ENCODE data around the gene PRR12.

The PRR12 gene

GRCh38 chr19:49609499-49610092 is 18.6 kb downstream of the PRR12 start:
- peaks cover 38% of the 10 kb centered on the region for H3K36me3 ChIP-seq (ENCODE audit: low read depth)
- no peaks in the 10 kb centered on the region for H3K27me3 ChIP-seq (ENCODE audit: insufficient read depth, poor library complexity, severe bottlenecking)
- no peak overlapping the region for H3K27ac ChIP-seq (ENCODE audit: poor library complexity, severe bottlenecking)
- no peaks in the 10 kb centered on the region for H3K9me3 ChIP-seq (ENCODE audit: severe bottlenecking)
- no peak for DNase-seq (ENCODE audit: low spot score)
- TF ChIP-seq, protein P1, sequence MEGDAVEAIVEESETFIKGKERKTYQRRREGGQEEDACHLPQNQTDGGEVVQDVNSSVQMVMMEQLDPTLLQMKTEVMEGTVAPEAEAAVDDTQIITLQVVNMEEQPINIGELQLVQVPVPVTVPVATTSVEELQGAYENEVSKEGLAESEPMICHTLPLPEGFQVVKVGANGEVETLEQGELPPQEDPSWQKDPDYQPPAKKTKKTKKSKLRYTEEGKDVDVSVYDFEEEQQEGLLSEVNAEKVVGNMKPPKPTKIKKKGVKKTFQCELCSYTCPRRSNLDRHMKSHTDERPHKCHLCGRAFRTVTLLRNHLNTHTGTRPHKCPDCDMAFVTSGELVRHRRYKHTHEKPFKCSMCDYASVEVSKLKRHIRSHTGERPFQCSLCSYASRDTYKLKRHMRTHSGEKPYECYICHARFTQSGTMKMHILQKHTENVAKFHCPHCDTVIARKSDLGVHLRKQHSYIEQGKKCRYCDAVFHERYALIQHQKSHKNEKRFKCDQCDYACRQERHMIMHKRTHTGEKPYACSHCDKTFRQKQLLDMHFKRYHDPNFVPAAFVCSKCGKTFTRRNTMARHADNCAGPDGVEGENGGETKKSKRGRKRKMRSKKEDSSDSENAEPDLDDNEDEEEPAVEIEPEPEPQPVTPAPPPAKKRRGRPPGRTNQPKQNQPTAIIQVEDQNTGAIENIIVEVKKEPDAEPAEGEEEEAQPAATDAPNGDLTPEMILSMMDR (IDR thresholded peaks at IDR 0.05; ENCODE audit: poor library complexity, severe bottlenecking): no peak
- no peak for ATAC-seq (ENCODE audit: low read depth)
- H3K4me1 ChIP-seq (ENCODE audit: insufficient read depth, poor library complexity, severe bottlenecking): peaks cover 21% of the 10 kb centered on the region
- no peak overlapping the region for H3K4me3 ChIP-seq (ENCODE audit: severe bottlenecking)

DNA sequence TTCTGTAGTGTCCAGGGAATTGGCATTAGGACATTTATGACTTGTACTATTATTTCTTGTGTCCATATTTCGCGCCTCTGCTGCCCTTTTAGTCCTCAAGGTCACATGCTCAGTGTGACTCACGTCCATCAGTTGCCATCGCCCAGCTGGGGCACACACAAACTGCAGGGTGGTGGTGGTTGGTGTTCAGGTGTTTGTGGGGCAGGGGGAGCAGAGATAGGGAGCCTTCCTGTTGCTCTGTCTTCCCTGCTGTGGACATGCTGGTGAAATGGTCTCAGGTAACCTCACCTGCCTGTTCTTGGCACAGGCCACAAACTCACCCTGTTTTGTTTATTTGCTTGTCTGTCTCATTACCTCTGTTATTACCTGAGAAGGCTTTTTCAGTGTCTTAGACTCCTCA is 22.4 kb downstream of the PRR12 start:
- TF ChIP-seq, protein P1 (IDR thresholded peaks at IDR 0.05; ENCODE audit: poor library complexity, severe bottlenecking): no peak
- H3K4me3 ChIP-seq (ENCODE audit: severe bottlenecking): no peak overlapping the region
- peaks cover 21% of the 10 kb centered on the region for H3K4me1 ChIP-seq (ENCODE audit: insufficient read depth, poor library complexity, severe bottlenecking)
- peaks cover 36% of the 10 kb centered on the region for H3K36me3 ChIP-seq (ENCODE audit: low read depth)
- peak; percentile 44 for ATAC-seq (ENCODE audit: low read depth)
- no peaks in the 10 kb centered on the region for H3K9me3 ChIP-seq (ENCODE audit: severe bottlenecking)
- H3K27ac ChIP-seq (ENCODE audit: poor library complexity, severe bottlenecking): peak overlapping the region; percentile 68
- no peaks in the 10 kb centered on the region for H3K27me3 ChIP-seq (ENCODE audit: insufficient read depth, poor library complexity, severe bottlenecking)
- no peak for DNase-seq (ENCODE audit: low spot score)

GRCh38 chr19:49614096-49614833 is 23.3 kb downstream of the PRR12 start:
- Histone ChIP-seq H3K4me1 (ENCODE audit: insufficient read depth, poor library complexity, severe bottlenecking) (peaks cover 21% of the 10 kb centered on the region), H3K27ac (ENCODE audit: poor library complexity, severe bottlenecking) (peak overlapping the region; percentile 68), H3K4me3 (ENCODE audit: severe bottlenecking) (no peak overlapping the region), H3K27me3 (ENCODE audit: insufficient read depth, poor library complexity, severe bottlenecking) (no peaks in the 10 kb centered on the region), H3K36me3 (ENCODE audit: low read depth) (peaks cover 39% of the 10 kb centered on the region), H3K9me3 (ENCODE audit: severe bottlenecking) (no peaks in the 10 kb centered on the region)
- DNase-seq (ENCODE audit: low spot score) (no peak), ATAC-seq (ENCODE audit: low read depth) (peak; percentile 78)
- TF ChIP-seq, protein P1 (IDR thresholded peaks at IDR 0.05; ENCODE audit: poor library complexity, severe bottlenecking): no peak

DNA sequence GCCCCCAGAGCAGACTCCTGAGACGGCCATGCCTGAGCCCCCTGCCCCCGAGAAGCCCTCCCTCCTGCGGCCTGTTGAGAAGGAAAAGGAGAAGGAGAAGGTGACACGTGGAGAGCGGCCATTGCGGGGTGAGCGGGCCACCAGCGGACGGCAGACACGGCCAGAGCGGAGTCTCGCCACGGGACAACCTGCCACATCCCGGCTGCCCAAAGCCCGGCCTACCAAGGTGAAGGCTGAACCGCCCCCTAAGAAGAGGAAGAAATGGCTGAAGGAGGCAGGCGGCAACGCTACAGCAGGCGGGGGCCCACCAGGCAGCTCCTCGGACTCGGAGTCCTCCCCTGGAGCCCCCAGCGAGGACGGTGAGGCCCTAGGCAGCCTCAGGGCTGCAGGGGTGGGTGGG is 24.9 kb downstream of the PRR12 start:
- Histone ChIP-seq H3K4me1 (ENCODE audit: insufficient read depth, poor library complexity, severe bottlenecking) (peaks cover 21% of the 10 kb centered on the region), H3K36me3 (ENCODE audit: low read depth) (peaks cover 45% of the 10 kb centered on the region), H3K9me3 (ENCODE audit: severe bottlenecking) (no peaks in the 10 kb centered on the region), H3K4me3 (ENCODE audit: severe bottlenecking) (no peak overlapping the region), H3K27me3 (ENCODE audit: insufficient read depth, poor library complexity, severe bottlenecking) (no peaks in the 10 kb centered on the region), H3K27ac (ENCODE audit: poor library complexity, severe bottlenecking) (no peak overlapping the region)
- TF ChIP-seq, protein P1 (IDR thresholded peaks at IDR 0.05; ENCODE audit: poor library complexity, severe bottlenecking): no peak
- no peak for DNase-seq (ENCODE audit: low spot score)
- ATAC-seq (ENCODE audit: low read depth): no peak

DNA sequence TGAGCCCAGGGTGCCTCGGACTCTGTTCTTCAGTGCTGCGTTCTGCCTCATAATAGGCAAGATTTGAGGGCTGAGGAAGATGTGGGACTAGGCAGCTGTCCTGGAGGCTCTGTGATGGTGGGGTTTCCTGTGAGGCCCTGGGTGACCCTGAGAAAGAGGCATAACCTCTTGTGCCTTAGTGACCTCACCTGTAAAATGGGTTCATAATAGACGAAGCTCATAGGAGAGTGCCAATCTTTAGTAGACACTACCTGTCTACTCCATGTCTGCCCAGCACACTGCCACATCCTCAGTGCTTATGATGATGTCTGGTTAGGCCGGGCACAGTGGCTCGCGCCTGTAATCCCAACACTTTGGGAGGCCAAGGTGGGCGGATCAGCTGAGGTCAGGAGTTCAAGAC is 25.6 kb downstream of the PRR12 start:
- H3K4me1 ChIP-seq (ENCODE audit: insufficient read depth, poor library complexity, severe bottlenecking): peaks cover 21% of the 10 kb centered on the region
- no peak overlapping the region for H3K4me3 ChIP-seq (ENCODE audit: severe bottlenecking)
- peaks cover 45% of the 10 kb centered on the region for H3K36me3 ChIP-seq (ENCODE audit: low read depth)
- TF ChIP-seq, protein P1 (IDR thresholded peaks at IDR 0.05; ENCODE audit: poor library complexity, severe bottlenecking): no peak
- ATAC-seq (ENCODE audit: low read depth) (no peak), DNase-seq (ENCODE audit: low spot score) (no peak)
- no peak overlapping the region for H3K27ac ChIP-seq (ENCODE audit: poor library complexity, severe bottlenecking)
- no peaks in the 10 kb centered on the region for H3K9me3 ChIP-seq (ENCODE audit: severe bottlenecking)
- H3K27me3 ChIP-seq (ENCODE audit: insufficient read depth, poor library complexity, severe bottlenecking): no peaks in the 10 kb centered on the region
